HuH-7.5 (cell line): ENCODE data around the gene CHURC1.

Experiments
- DNase-seq: peaks from one replicate; pipeline ENCODE4 v3.0.0; 2011; ENCODE audit warnings: low spot score

Gene CHURC1

GRCh38 chr14:64938972-64939816, 24.9 kb downstream of the CHURC1 start:
- no peak for DNase-seq

DNA sequence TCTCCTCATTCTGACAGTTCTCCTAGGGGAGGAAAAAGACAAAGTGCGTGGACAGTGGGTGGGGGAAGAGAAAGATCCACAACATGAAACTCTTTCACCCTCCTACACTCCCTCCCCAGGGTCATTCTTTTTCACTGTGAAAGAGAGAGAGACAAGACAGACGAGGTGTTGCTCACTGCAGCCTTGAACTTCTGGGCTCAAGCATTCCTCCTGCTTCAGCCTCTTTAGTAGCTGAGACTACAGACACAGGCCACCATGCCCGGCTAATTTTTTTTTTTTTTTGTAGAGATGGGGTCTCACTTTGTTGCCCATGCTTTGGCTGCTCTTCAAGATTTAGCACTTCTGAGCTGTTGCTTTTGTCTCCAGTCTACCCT, 25.5 kb downstream of the CHURC1 start:
- no peak for DNase-seq

- DNase-seq = no peak
Observed at GRCh38 chr14:64940336-64940910, 26.2 kb downstream of the CHURC1 start.

- DNase-seq = no peak
Observed at GRCh38 chr14:64942531-64943111, 28.4 kb downstream of the CHURC1 start, which contains the start of gene GPX2. GPX2 (minus strand) TSS chr14:64942745; CDS start chr14:64942726, 19 bp downstream.

- no peak for DNase-seq
Observed at GRCh38 chr14:64943556-64943955, 29.3 kb downstream of the CHURC1 start.

DNA sequence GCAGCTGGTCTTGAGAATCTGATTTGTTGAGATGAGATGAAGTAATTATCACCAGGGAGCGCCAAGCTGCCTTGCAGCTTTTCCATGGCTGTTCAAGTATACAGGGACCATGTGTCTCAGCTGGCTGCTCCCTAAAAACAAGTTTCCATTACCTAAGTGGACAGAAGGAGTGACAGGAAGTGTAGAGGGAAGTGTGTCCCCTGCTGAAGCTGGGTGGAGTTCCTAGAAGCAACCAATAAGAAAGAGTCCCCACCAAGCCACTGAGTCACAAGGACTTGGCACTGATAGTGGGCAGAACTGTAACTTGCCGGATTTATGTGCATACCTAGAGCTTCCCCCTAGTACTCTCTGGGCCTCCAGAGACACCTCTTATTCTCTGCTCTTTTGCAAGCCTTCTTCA, 29.8 kb downstream of the CHURC1 start:
- no peak for DNase-seq

DNA sequence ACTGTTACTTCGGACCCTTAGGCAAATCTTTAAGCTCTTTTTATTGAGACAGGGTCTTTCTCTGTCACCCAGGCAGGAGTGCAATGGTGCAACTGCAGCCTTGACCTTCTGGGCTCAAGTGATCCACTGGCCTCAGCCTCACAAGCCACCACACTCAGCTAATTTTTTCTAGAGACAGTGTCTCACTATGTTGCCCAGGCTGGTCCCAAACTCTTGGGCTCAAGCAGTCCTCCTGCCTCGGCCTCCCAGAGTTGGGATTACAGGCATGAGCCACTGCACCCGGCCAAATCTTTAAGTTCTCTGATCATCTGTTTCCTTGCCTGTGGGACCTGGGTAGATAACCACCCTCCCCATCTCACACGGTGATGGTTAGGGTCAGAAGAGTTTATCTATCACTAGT, 30.6 kb downstream of the CHURC1 start:
- no peak for DNase-seq

DNA sequence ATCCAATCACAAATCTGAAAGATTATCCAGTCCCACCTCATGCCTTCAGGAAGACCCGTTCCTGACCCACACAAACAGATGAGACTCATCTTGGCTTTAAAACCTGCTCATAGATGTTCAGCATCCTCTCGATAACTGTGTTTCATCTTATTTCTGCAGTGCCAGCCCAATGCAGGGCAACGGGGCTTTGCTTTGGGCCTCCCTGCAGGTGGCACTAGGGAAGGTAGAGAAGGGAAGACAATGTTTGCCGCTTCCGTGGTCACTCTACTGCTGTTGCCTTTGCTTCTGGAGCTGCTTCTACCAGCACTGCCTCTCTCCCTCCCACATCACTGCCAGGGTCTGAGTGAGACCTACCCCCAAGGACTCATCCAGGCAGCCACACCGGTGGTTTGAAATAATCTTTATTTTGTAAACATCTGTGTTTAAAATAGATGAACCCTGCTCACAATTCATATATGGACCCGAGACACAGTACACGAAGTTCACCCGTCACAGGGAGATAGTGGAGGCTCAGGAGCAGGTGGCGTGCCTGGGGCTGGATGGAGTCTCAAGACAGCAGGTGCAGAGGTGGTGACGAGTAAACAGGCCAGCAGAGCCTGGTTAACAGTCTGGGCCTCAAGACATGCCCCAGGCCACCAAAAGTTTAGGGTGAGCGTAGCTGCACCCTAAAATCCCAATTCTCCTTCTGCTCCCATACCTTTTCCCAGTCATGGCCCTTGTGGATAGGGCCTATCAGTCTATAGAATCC, 31.4 kb downstream of the CHURC1 start:
- no peak for DNase-seq

GRCh38 chr14:64946310-64947045, 32.2 kb downstream of the CHURC1 start:
- DNase-seq = no peak

DNA sequence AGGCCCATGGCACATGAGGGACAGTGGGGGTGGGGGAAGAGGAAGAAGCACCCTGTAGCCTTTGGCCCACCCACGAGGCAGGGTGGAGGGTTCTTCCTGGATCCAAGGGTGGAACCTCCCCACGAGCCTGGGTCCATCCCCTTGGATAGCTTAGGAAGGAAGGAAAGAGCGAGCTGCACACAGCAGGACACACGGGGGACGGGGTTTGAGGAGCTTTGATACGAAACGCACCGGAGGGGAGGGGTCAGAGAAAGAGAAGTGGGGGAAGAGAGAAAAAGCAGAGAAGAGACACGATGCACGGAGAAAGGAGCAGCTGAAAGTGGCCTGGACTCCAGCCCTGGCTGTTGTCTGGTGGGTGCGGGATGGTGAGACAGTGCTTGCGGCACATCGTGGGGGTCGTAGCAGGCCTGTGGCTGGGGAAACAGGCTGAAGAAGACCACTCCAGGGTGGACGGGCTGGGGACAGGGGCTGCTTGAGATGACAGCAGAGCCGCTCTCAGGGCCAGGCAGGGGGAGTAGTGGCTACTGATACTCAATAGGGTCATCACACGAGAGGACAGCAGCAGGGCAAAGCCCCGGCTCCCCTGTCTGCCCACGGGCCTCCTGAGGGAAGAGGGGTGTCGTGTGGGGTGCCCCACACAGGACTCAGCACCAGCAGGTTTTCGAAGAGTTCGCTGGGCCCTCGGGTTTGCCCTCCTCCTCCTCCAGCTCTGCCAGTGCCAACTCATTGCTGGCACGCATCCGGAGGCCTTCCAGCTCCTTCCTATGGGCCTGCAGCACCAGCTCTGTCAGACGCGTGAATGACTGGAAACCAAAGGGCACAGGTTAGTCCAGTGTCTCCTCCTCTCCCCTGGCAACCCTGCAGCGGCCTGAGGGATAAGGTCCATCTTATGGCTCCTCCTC, 33.7 kb downstream of the CHURC1 start:
- no peak for DNase-seq

GRCh38 chr14:64948612-64949210, 34.5 kb downstream of the CHURC1 start:
- DNase-seq = no peak

- no peak for DNase-seq
Observed at GRCh38 chr14:64950889-64951288, 36.6 kb downstream of the CHURC1 start.

DNA sequence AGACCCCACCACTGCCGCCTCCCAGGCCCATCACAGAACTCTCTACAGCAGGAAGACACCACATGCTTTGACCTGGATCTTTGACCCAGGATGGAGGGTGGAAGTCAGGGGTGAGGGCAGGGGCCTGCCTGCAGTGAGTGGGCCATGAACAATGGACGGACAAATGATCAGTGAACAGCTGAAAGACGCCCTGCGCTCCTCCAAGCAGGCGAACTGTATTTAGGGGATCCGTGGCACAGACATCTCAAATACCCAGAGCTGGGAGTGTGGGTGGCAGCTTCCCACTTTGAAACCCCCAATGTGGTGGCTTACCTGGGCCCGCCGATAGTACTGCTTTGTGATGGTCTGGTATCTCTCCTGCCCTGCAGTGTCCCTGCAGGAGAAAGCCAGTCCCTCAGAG, 37.0 kb downstream of the CHURC1 start:
- DNase-seq = no peak

GRCh38 chr14:64951724-64952123, 37.5 kb downstream of the CHURC1 start:
- no peak for DNase-seq

GRCh38 chr14:64952598-64953309, 38.5 kb downstream of the CHURC1 start:
- no peak for DNase-seq

- no peak for DNase-seq
Observed at GRCh38 chr14:64953310-64953654, 39.0 kb downstream of the CHURC1 start.

GRCh38 chr14:64953661-64954060, 39.4 kb downstream of the CHURC1 start:
- DNase-seq = no peak

- no peak for DNase-seq
Observed at GRCh38 chr14:64954491-64955240, 40.4 kb downstream of the CHURC1 start.

GRCh38 chr14:64955297-64955696, 41.0 kb downstream of the CHURC1 start:
- DNase-seq = no peak
